Endothelial cell of umbilical vein (primary cell): Measurements from ENCODE around the gene CBLIF. TPM values are rescaled to one million over a fixed set of nuclear protein-coding genes. Genes with fewer than 3 reads are reported as not detected.

Source experiments
- BruUV-seq: library from RNA; stranded (reverse); fragments of 400-500 nt; replicated peaks from 2 replicates; lab custom pipeline; 2021; lab: Mats Ljungman, UMichigan
- CTCF ChIA-PET: fragments of 300-600, 350-600 bp; sonication (Branson Sonifier 250); formaldehyde crosslinking; loops from one replicate; lab custom pipeline; 2021; ENCODE audit warnings: antibody characterized with exemption, inconsistent platforms; lab: Charles Lee
- POLR2A ChIA-PET: fragments of 300-600, 350-600 bp; sonication (Branson Sonifier 250); formaldehyde crosslinking; loops from one replicate; lab custom pipeline; 2021; ENCODE audit warnings: antibody characterized with exemption, inconsistent platforms; lab: Charles Lee
- DNase-seq: peaks from one replicate; pipeline ENCODE4 v3.0.0-alpha.2; 2011; ENCODE audit warnings: low read depth, low spot score
- FAIRE-seq: peaks from 2 replicates; lab custom pipeline; 2011; peaks lifted over from hg19 to GRCh38; lab: Jason Lieb, UNC
- H2AFZ ChIP-seq: 2 replicates; pipeline ENCODE4 v1.6.0; 2012; ENCODE audit warnings: low read depth, low read length, control low read depth, inconsistent platforms
- H3K27ac ChIP-seq: 2 replicates; pipeline ENCODE4 v1.5.1; 2011; ENCODE audit warnings: low read depth, mild to moderate bottlenecking, control low read depth, low read length, moderate library complexity; ENCODE audit not compliant: insufficient read depth
- H3K27me3 ChIP-seq, 2 experiments: 2 replicates each; pipeline versions ENCODE4 v1.6.0 to v1.6.1; 2011; ENCODE audit warnings: low read length in 2 of 2, mixed read lengths in 1 of 2; ENCODE audit not compliant: control insufficient read depth in 2 of 2, insufficient read depth in 2 of 2
- H3K36me3 ChIP-seq, 2 experiments: 2 replicates in 1 of 2; 3 replicates in 1 of 2; pipeline ENCODE4 v1.5.1; 2011; ENCODE audit warnings: low read length in 2 of 2, mild to moderate bottlenecking in 1 of 2, moderate library complexity in 1 of 2; ENCODE audit not compliant: control insufficient read depth in 2 of 2, insufficient read depth in 2 of 2; ENCODE audit errors: extremely low read depth in 1 of 2
- H3K4me1 ChIP-seq: 3 replicates; pipeline ENCODE4 v1.5.1; 2011; ENCODE audit warnings: mild to moderate bottlenecking, low read length; ENCODE audit not compliant: control insufficient read depth, insufficient read depth; ENCODE audit errors: extremely low read depth
- H3K4me2 ChIP-seq: 2 replicates; pipeline ENCODE4 v1.6.1; 2011; ENCODE audit warnings: low read length, control low read depth, mixed read lengths; ENCODE audit not compliant: insufficient read depth
- H3K4me3 ChIP-seq, 3 experiments: fragments of 200-600 bp in 1 of 3; sonication (generic), shearing (Covaris generic) in 1 of 3; replicated peaks in 1 of 3; 2 replicates each; pipeline ENCODE4 v1.5.1; 2011 to 2016; ENCODE audit warnings: control low read depth in 3 of 3, low read length in 3 of 3, mild to moderate bottlenecking in 2 of 3, inconsistent platforms in 1 of 3, low read depth in 1 of 3, moderate library complexity in 1 of 3; ENCODE audit not compliant: insufficient read depth in 1 of 3
- H3K79me2 ChIP-seq: 2 replicates; pipeline ENCODE4 v1.6.0; 2012; ENCODE audit warnings: low read length, inconsistent platforms; ENCODE audit not compliant: control insufficient read depth, insufficient read depth
- H3K9ac ChIP-seq: replicated peaks from 2 replicates; pipeline ENCODE3; 2011; ENCODE audit warnings: low read length, control low read depth; ENCODE audit not compliant: insufficient read depth; ENCODE audit errors: extremely low read depth
- H3K9me1 ChIP-seq: replicated peaks from 3 replicates; pipeline ENCODE4 v1.6.0; 2011; ENCODE audit warnings: mild to moderate bottlenecking, low read length; ENCODE audit not compliant: control insufficient read depth, insufficient read depth; ENCODE audit errors: extremely low read depth
- H3K9me3 ChIP-seq: replicated peaks from 2 replicates; pipeline ENCODE4 v1.5.1; 2012; ENCODE audit warnings: low read length, inconsistent platforms; ENCODE audit not compliant: control insufficient read depth, insufficient read depth
- H4K20me1 ChIP-seq: replicated peaks from 2 replicates; pipeline ENCODE3; 2011; ENCODE audit warnings: mild to moderate bottlenecking, low read length; ENCODE audit not compliant: control insufficient read depth, insufficient read depth; ENCODE audit errors: extremely low read depth
- CTCF ChIP-seq, 2 donors: IDR thresholded peaks; 1 replicate in 1 of 2; 2 replicates in 1 of 2; pipeline ENCODE4 v1.5.1; 2011; ENCODE audit warnings: low read length in 2 of 2, mild to moderate bottlenecking in 2 of 2, moderate library complexity in 2 of 2, control low read depth in 1 of 2, inconsistent platforms in 1 of 2, low read depth in 1 of 2; ENCODE audit not compliant: insufficient read depth in 1 of 2; ENCODE audit errors: extremely low read depth in 1 of 2
- EZH2 ChIP-seq: IDR thresholded peaks from 2 replicates; pipeline ENCODE4 v1.6.1; 2012; ENCODE audit warnings: borderline replicate concordance, low read depth, mild to moderate bottlenecking, moderate library complexity, low read length, inconsistent platforms; ENCODE audit not compliant: severe bottlenecking
- FOS ChIP-seq: IDR thresholded peaks from 2 replicates; pipeline ENCODE4 v1.6.1; 2011; ENCODE audit warnings: mild to moderate bottlenecking, low read length, moderate library complexity, borderline replicate concordance; ENCODE audit not compliant: insufficient read depth
- GATA2 ChIP-seq: IDR thresholded peaks from 2 replicates; pipeline ENCODE4 v1.7.0; 2011; ENCODE audit warnings: low read depth, mild to moderate bottlenecking, moderate library complexity, mixed read lengths, low read length; ENCODE audit not compliant: insufficient read length, insufficient read depth
- JUN ChIP-seq: IDR thresholded peaks from 2 replicates; pipeline ENCODE4 v1.6.1; 2011; ENCODE audit warnings: borderline replicate concordance, low read depth; ENCODE audit not compliant: insufficient read length, insufficient read depth
- MAX ChIP-seq: IDR thresholded peaks from 2 replicates; pipeline ENCODE4 v1.6.1; 2011; ENCODE audit not compliant: insufficient read depth, insufficient read length
- MYC ChIP-seq: IDR thresholded peaks from one replicate; pipeline ENCODE4 v1.6.1; 2011; ENCODE audit warnings: mild to moderate bottlenecking, low read depth, low read length
- POLR2A ChIP-seq: IDR thresholded peaks from 2 replicates; pipeline ENCODE4 v1.6.1; 2012; ENCODE audit warnings: low read depth, mild to moderate bottlenecking, control low read depth, low read length
- POLR2AphosphoS5 ChIP-seq: IDR thresholded peaks from 2 replicates; pipeline ENCODE4 v1.6.1; 2012; ENCODE audit warnings: low read depth, mild to moderate bottlenecking, control low read depth, low read length, moderate library complexity; ENCODE audit not compliant: insufficient read depth
- dilution Hi-C: fragments of 300-500 bp; cut with MboI; formaldehyde crosslinking; loops from one replicate; pipeline ENCODE4 v1.15.0; 2019; ENCODE audit warnings: low sequenced_read_pairs; ENCODE audit not compliant: extremely low pct_ligation_motif_present
- intact Hi-C: fragments of 100-400 bp; cut with micrococcal nuclease; formaldehyde crosslinking; loops from one replicate; pipeline ENCODE4 v1.10.0; 2022
- polyA plus RNA-seq, 4 experiments: library from polyadenylated mRNA; depleted of rRNA in 3 of 4; stranded (reverse) in 3 of 4; unstranded in 1 of 4; fragments of >200 nt; gene quantifications; 2 replicates each; pipeline versions ENCODE4 v1.2.1 to v1.2.3, GENCODE V29; 2011 to 2012; ENCODE audit warnings: missing spikeins in 1 of 4
- total RNA-seq: library from RNA; stranded (reverse); gene quantifications from 2 replicates; pipeline ENCODE4 v1.2.3, GENCODE V29; 2021

Gene CBLIF
- total and polyA plus RNA-seq, 2 donors (not counting 3 experiments of a cell fraction or from before 2014, with no cell fraction given) = not detected

- CTCF ChIA-PET = interaction anchor here (2.0 kb wide), 1 partner anchor 9 kb away, joined by 7 read pairs; no protein-coding TSS in a partner anchor
- FAIRE-seq (no peak), DNase-seq (no peak)
- H3K9me1 ChIP-seq = no peaks in the 10 kb centered on the region
- peaks cover 13% of the 10 kb centered on the region for H3K4me1 ChIP-seq
- H3K36me3 ChIP-seq = peaks cover 8 to 52% of the 10 kb centered on the region in 2 experiments
- no peaks in the 10 kb centered on the region for H3K9me3 ChIP-seq
- H3K79me2 ChIP-seq = no peaks in the 10 kb centered on the region
- no peaks in the 10 kb centered on the region for H4K20me1 ChIP-seq
- H2AFZ ChIP-seq = no peak overlapping the region
- no peaks in the 10 kb centered on the region for H3K27me3 ChIP-seq
- intact Hi-C loops (no loop called here), dilution Hi-C loops (no loop called here)
- no peak overlapping the region for H3K9ac ChIP-seq
- no peak overlapping the region for H3K4me3 ChIP-seq
- POLR2A ChIA-PET = no interaction called here
- no peak overlapping the region for H3K27ac ChIP-seq
- no TSS peak for BruUV-seq
- H3K4me2 ChIP-seq = no peak overlapping the region
- TF ChIP-seq JUN (no peak), POLR2A (no peak), FOS (no peak)
Observed at GRCh38 chr11:59792507-59792906, 52.8 kb downstream of the CBLIF start.

GRCh38 chr11:59791639-59792038 is 53.7 kb downstream of the CBLIF start:
- no peaks in the 10 kb centered on the region for H3K27me3 ChIP-seq
- no peaks in the 10 kb centered on the region for H3K79me2 ChIP-seq
- FAIRE-seq = no peak
- no peak overlapping the region for H3K4me3 ChIP-seq
- no peak overlapping the region for H3K4me2 ChIP-seq
- BruUV-seq = no TSS peak
- intact Hi-C loops = no loop called here
- dilution Hi-C loops = no loop called here
- peaks cover 6 to 50% of the 10 kb centered on the region in 2 experiments for H3K36me3 ChIP-seq
- no peak overlapping the region for H3K27ac ChIP-seq
- H3K9ac ChIP-seq = no peak overlapping the region
- CTCF ChIA-PET = interaction anchor here (2.0 kb wide), 1 partner anchor 10 kb away, joined by 7 read pairs; no protein-coding TSS in a partner anchor
- POLR2A ChIA-PET = no interaction called here
- no peaks in the 10 kb centered on the region for H3K9me3 ChIP-seq
- DNase-seq = no peak
- no peaks in the 10 kb centered on the region for H3K9me1 ChIP-seq
- TF ChIP-seq POLR2A (no peak), FOS (no peak), EZH2 (no peak), GATA2 (no peak), POLR2AphosphoS5 (no peak), CTCF (IDR thresholded peaks at IDR 0.05; ENCODE audit: extremely low read depth in 1 of 2, insufficient read depth in 1 of 2, low read depth in 1 of 2, low read length in 2 of 2) (no peak), MAX (no peak), JUN (no peak), MYC (no peak)
- H4K20me1 ChIP-seq = no peaks in the 10 kb centered on the region
- no peak overlapping the region for H2AFZ ChIP-seq
- H3K4me1 ChIP-seq = peaks cover 20% of the 10 kb centered on the region
